Neural progenitor cell (in vitro differentiated cells): ENCODE results near the gene ARFGAP1. TPM values are rescaled to one million over a fixed set of nuclear protein-coding genes. Genes with fewer than 3 reads are reported as not detected.

Experiments
- DNase-seq: peaks from one replicate; pipeline ENCODE4 v3.0.0-alpha.2; 2016; ENCODE audit warnings: low spot score
- H2AFZ ChIP-seq: fragments of 200-600 bp; sonication (generic); replicated peaks from 2 replicates; pipeline ENCODE4 v1.6.1; 2016; ENCODE audit warnings: antibody characterized with exemption
- H3F3A ChIP-seq: fragments of 200-600 bp; sonication (generic); 2 replicates; pipeline ENCODE4 v1.6.1; 2016; ENCODE audit warnings: antibody characterized with exemption, low read depth
- H3K27ac ChIP-seq: fragments of 200-600 bp; sonication (generic); 2 replicates; pipeline ENCODE4 v1.5.1; 2016; ENCODE audit warnings: mild to moderate bottlenecking
- H3K27me3 ChIP-seq: fragments of 200-600 bp; sonication (generic); 2 replicates; pipeline ENCODE4 v1.6.1; 2016; ENCODE audit warnings: mild to moderate bottlenecking, moderate library complexity
- H3K36me3 ChIP-seq: fragments of 200-600 bp; sonication (generic); 2 replicates; pipeline ENCODE4 v1.5.1; 2016
- H3K4me1 ChIP-seq: fragments of 200-600 bp; sonication (generic); 2 replicates; pipeline ENCODE4 v1.6.1; 2016; ENCODE audit warnings: mixed run types
- H3K4me2 ChIP-seq: fragments of 200-600 bp; sonication (generic); 2 replicates; pipeline ENCODE4 v1.6.1; 2016
- H3K4me3 ChIP-seq: fragments of 200-600 bp; sonication (generic); 2 replicates; pipeline ENCODE4 v1.5.1; 2016
- H3K79me2 ChIP-seq: fragments of 200-600 bp; sonication (generic); 2 replicates; pipeline ENCODE4 v1.6.1; 2016; ENCODE audit warnings: low read depth
- H3K9ac ChIP-seq: fragments of 200-600 bp; sonication (generic); 2 replicates; pipeline ENCODE4 v1.6.1; 2016
- H3K9me3 ChIP-seq: fragments of 200-600 bp; sonication (generic); 2 replicates; pipeline ENCODE4 v1.5.1; 2016; ENCODE audit warnings: low read depth
- H4K20me1 ChIP-seq: fragments of 200-600 bp; sonication (generic); 2 replicates; pipeline ENCODE4 v1.6.1; 2016; ENCODE audit warnings: low read depth
- H3K27ac Mint-ChIP-seq: 3 replicates; pipeline ENCODE4 v1.8.0; 2021; ENCODE audit warnings: mixed read lengths
- H3K27me3 Mint-ChIP-seq: 2 replicates; pipeline ENCODE4 v1.8.0; 2022; ENCODE audit warnings: low read depth, mild to moderate bottlenecking, inconsistent platforms, moderate library complexity, mixed read lengths; ENCODE audit not compliant: insufficient read depth
- H3K36me3 Mint-ChIP-seq: 3 replicates; pipeline ENCODE4 v1.8.0; 2021; ENCODE audit warnings: mixed read lengths
- H3K4me1 Mint-ChIP-seq: 3 replicates; pipeline ENCODE4 v1.8.0; 2021; ENCODE audit warnings: mixed read lengths
- H3K4me3 Mint-ChIP-seq: 3 replicates; pipeline ENCODE4 v1.8.0; 2021; ENCODE audit warnings: mild to moderate bottlenecking, moderate library complexity, mixed read lengths
- H3K9me3 Mint-ChIP-seq: 3 replicates; pipeline ENCODE4 v1.8.0; 2020; ENCODE audit warnings: mixed read lengths
- CTCF ChIP-seq: fragments of 200-600 bp; sonication (generic); IDR thresholded peaks from 2 replicates; pipeline ENCODE4 v1.5.1; 2017; ENCODE audit warnings: antibody characterized with exemption, mild to moderate bottlenecking
- EZH2 ChIP-seq: fragments of 200-600 bp; sonication (generic); IDR thresholded peaks from 2 replicates; pipeline ENCODE4 v1.6.1; 2017; ENCODE audit warnings: antibody characterized with exemption, mild to moderate bottlenecking, moderate library complexity
- EZH2phosphoT487 ChIP-seq: fragments of 200-600 bp; sonication (generic); IDR thresholded peaks from 2 replicates; pipeline ENCODE4 v1.6.1; 2017; ENCODE audit warnings: antibody characterized with exemption
- total RNA-seq: library from RNA; depleted of rRNA; stranded (reverse); fragments of >200 nt; gene quantifications from 2 replicates; pipeline ENCODE4 v1.2.3, GENCODE V29; 2015; ENCODE audit warnings: low replicate concordance

Gene ARFGAP1
- total RNA-seq, 1 donor from 2014 or later = 43.7 TPM

- Histone ChIP-seq H3K9ac (no peak overlapping the region), H3F3A (no peaks in the 10 kb centered on the region), H3K4me3 (no peak overlapping the region), H3K27ac (no peak overlapping the region), H3K36me3 (no peaks in the 10 kb centered on the region), H3K4me1 (peaks cover 13% of the 10 kb centered on the region), H3K9me3 (no peaks in the 10 kb centered on the region), H3K4me2 (no peak overlapping the region), H2AFZ (no peak overlapping the region), H4K20me1 (peaks cover 31% of the 10 kb centered on the region), H3K27me3 (no peaks in the 10 kb centered on the region), H3K79me2 (peaks cover 35% of the 10 kb centered on the region)
- Mint-ChIP-seq H3K27ac (no peak overlapping the region), H3K4me1 (peaks cover 47% of the 10 kb centered on the region), H3K27me3 (peaks cover 12% of the 10 kb centered on the region), H3K36me3 (peaks cover 7% of the 10 kb centered on the region), H3K4me3 (peak overlapping the region; percentile 88), H3K9me3 (peaks cover 2% of the 10 kb centered on the region)
- TF ChIP-seq CTCF (no peak), EZH2 (no peak), EZH2phosphoT487 (no peak)
- no peak for DNase-seq
Measured at GRCh38 chr20:63270606-63271325, 1.8 kb upstream of the ARFGAP1 start.

- Histone ChIP-seq H3K79me2 (peaks cover 42% of the 10 kb centered on the region), H3K36me3 (no peaks in the 10 kb centered on the region), H3K9me3 (no peaks in the 10 kb centered on the region), H4K20me1 (peaks cover 36% of the 10 kb centered on the region), H3K4me1 (peaks cover 13% of the 10 kb centered on the region), H3F3A (no peaks in the 10 kb centered on the region), H2AFZ (peak overlapping the region; percentile 74), H3K4me2 (peak overlapping the region; percentile 99), H3K27ac (no peak overlapping the region), H3K9ac (peak overlapping the region; percentile 94), H3K4me3 (peak overlapping the region; percentile 94), H3K27me3 (no peaks in the 10 kb centered on the region)
- Mint-ChIP-seq H3K27ac (peak overlapping the region; percentile 74), H3K36me3 (peaks cover 7% of the 10 kb centered on the region), H3K4me1 (peaks cover 31% of the 10 kb centered on the region), H3K27me3 (peaks cover 5% of the 10 kb centered on the region), H3K9me3 (peaks cover 2% of the 10 kb centered on the region), H3K4me3 (peak overlapping the region; percentile 95)
- no peak for TF ChIP-seq EZH2
- no peak for TF ChIP-seq EZH2phosphoT487
- TF ChIP-seq CTCF = no peak
- no peak for DNase-seq
Measured at GRCh38 chr20:63273059-63273579, 506 bp downstream of the ARFGAP1 start.

- DNase-seq = peak; percentile 28
- peaks cover 42% of the 10 kb centered on the region for H3K79me2 ChIP-seq
- TF ChIP-seq EZH2phosphoT487 = no peak
- no peak for TF ChIP-seq EZH2
- TF ChIP-seq CTCF = no peak
- H3K27ac Mint-ChIP-seq = peak overlapping the region; percentile 74
- no peaks in the 10 kb centered on the region for H3F3A ChIP-seq
- peak overlapping the region; percentile 95 for H3K4me3 Mint-ChIP-seq
- peaks cover 7% of the 10 kb centered on the region for H3K36me3 Mint-ChIP-seq
- H3K27me3 Mint-ChIP-seq = peaks cover 3% of the 10 kb centered on the region
- no peak overlapping the region for H2AFZ ChIP-seq
- no peaks in the 10 kb centered on the region for H3K27me3 ChIP-seq
- no peaks in the 10 kb centered on the region for H3K9me3 ChIP-seq
- H3K4me1 Mint-ChIP-seq = peaks cover 25% of the 10 kb centered on the region
- H3K27ac ChIP-seq = no peak overlapping the region
- H3K4me3 ChIP-seq = peak overlapping the region; percentile 94
- peaks cover 2% of the 10 kb centered on the region for H3K9me3 Mint-ChIP-seq
- H3K9ac ChIP-seq = peak overlapping the region; percentile 94
- peaks cover 13% of the 10 kb centered on the region for H3K4me1 ChIP-seq
- H3K4me2 ChIP-seq = peak overlapping the region; percentile 99
- no peaks in the 10 kb centered on the region for H3K36me3 ChIP-seq
- H4K20me1 ChIP-seq = peaks cover 36% of the 10 kb centered on the region
Measured at GRCh38 chr20:63273635-63274380, 1.2 kb downstream of the ARFGAP1 start.
